A549 (cell line): ENCODE data around the gene ITGB1BP1.

Source experiments
- PBX3 ChIP-seq: IDR thresholded peaks from 2 replicates; pipeline ENCODE4 v1.6.1; 2012
- REST ChIP-seq: fragments of 200-600 bp; sonication (generic); IDR thresholded peaks from 2 replicates; pipeline ENCODE4 v1.6.1; 2016; ENCODE audit warnings: antibody characterized with exemption, mild to moderate bottlenecking, moderate library complexity

- TF ChIP-seq REST: no peak
- no peak for TF ChIP-seq PBX3
These were observed 5.7 kb upstream of the ITGB1BP1 start for GRCh38 chr2:9428965-9429577.
